HG03103 (cell line): ENCODE measurements around the gene MS4A3.
"Not testable (repeated sequence)": the region's sequence is repeated elsewhere in the genome, so short reads cannot be mapped to it uniquely, and the experiment has no call there.

Experiments used
- ATAC-seq: cut with Tn5 transposase; IDR thresholded peaks from one replicate; pipeline ENCODE4 v1.9.1; 2021; ENCODE audit warnings: low read depth; ENCODE audit not compliant: unreplicated experiment

The MS4A3 gene

GRCh38 chr11:60088364-60088763, 31.9 kb downstream of the MS4A3 start, which contains the start of gene MS4A2:
MS4A2 (plus strand) TSS chr11:60088664; CDS start chr11:60088766, 102 bp downstream.
- ATAC-seq = no peak

- ATAC-seq = no peak
Measured at GRCh38 chr11:60095477-60096120, 39.1 kb downstream of the MS4A3 start.

- no peak for ATAC-seq
Measured at GRCh38 chr11:60097189-60097588, 40.7 kb downstream of the MS4A3 start.

- ATAC-seq = no peak
Measured at GRCh38 chr11:60098508-60098907, 42.0 kb downstream of the MS4A3 start.

DNA sequence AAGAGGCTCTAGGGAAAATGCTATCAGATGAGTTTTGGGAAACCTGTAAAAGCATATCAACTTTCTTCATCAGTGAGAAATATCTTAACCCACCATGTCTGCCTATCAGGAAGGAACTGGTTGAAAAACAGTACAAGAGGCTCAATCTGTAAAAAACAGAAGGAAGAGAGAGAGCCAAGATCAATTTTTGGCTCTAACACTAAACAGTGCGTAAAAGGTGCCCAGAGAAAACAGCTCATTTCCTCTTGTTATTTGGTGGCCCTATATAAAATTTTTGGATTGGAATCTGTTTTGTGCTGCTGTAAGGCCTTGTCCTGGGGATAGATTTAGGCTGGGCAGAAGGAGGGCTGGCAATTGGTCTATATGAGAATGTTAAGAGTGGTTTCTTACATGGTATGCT, 44.1 kb downstream of the MS4A3 start:
- no peak for ATAC-seq

- ATAC-seq = not testable (repeated sequence)
Measured at GRCh38 chr11:60101368-60101767, 44.9 kb downstream of the MS4A3 start.

DNA sequence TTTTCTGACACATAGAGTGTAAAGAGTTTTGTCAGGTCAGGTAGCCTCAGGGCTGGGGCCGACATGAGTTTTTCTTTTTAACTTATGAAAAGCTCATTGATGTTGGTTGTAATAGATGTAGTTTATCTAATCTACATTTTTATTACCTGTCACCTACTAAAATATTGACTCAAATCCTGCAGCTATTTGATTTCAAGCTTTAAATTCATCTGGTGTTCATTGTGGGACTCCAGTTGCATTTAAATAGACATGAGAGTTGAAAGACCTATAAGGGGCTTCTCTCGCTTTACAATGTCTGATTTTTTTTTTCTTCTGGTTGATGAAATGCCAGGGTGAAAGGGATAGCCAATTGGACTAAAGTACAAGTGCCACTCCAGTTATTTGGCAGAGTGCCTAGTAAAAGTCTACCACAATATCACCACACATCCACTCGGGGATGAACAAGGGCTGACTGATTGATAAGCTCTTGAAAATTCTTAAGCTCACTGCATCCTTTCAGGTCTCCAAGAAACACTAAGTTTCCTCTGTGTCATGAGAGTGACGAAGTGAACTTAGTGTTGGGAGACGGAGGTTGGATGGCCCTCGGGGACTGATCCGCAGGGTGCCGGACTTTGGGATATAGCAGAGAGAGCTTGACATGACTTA, 48.1 kb downstream of the MS4A3 start:
- not testable (repeated sequence) for ATAC-seq

DNA sequence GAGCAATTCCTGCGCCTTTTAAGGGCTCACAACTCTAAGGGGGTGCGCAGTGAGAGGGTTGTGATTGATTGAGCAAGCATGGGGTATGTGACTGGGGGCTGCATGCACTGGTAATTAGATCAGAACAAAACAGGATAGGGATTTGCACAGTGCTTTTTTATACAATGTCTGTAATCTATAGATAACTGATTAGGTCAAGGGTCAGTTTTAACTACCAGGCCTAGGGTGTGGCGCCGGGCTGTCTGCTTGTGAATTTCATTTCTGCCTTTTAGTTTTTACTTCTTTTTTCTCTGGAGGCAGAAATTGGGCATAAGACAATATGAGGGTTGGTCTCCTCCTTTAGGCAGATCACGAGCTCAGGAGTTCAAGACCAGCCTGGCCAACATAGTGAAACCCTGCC, 52.2 kb downstream of the MS4A3 start:
- ATAC-seq = not testable (repeated sequence)

GRCh38 chr11:60111793-60112192, 55.3 kb downstream of the MS4A3 start:
- ATAC-seq = no peak

- no peak for ATAC-seq
Measured at GRCh38 chr11:60116996-60117790, 60.7 kb downstream of the MS4A3 start.

DNA sequence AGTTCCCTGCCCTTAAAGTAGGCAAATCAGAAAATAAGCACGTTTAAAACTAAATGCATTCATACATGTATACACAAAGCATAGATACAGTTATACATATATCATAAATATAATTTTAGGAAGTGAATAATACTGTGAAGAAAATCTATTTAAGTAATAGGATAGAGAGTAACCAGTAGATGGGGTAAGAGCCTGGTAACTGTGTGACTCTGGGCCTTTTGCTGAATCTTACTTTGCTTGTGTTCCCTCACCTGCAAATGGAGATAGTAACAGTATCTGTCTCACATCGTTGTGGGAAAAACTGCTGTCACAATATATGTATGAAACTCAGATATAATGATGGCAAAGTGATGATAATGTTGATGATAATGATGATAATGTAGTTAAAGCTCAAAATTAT, 61.9 kb downstream of the MS4A3 start:
- ATAC-seq = no peak

GRCh38 chr11:60119710-60120109, 63.2 kb downstream of the MS4A3 start:
- no peak for ATAC-seq
